H1 (cell line): ENCODE results near the gene RIF1. TPM values are rescaled to one million over a fixed set of nuclear protein-coding genes. Genes with fewer than 3 reads are reported as not detected.

ENCODE experiments used
- CBX5 ChIP-seq: fragments of 300-800, 300-1000 bp; sonication (generic); IDR thresholded peaks from 2 replicates; pipeline ENCODE4 v1.7.1; 2016; ENCODE audit warnings: antibody characterized with exemption, low read length, low read depth
- EGR1 ChIP-seq: IDR thresholded peaks from 2 replicates; pipeline ENCODE4 v1.6.1; 2011; ENCODE audit warnings: low read depth, low read length, borderline replicate concordance
- JUND ChIP-seq: IDR thresholded peaks from 2 replicates; pipeline ENCODE4 v1.6.1; 2011; ENCODE audit warnings: mild to moderate bottlenecking, improper control_type of control experiment, low read length
- KDM1A ChIP-seq: fragments of 200-600, 300-600 bp; sonication (generic); IDR thresholded peaks from 2 replicates; pipeline ENCODE4 v1.7.1; 2016; ENCODE audit warnings: mild to moderate bottlenecking, low read length, borderline replicate concordance
- KDM4A ChIP-seq: IDR thresholded peaks from one replicate; pipeline ENCODE4 v1.7.1; 2012; ENCODE audit warnings: low read depth, mild to moderate bottlenecking, moderate library complexity, low read length, inconsistent platforms; ENCODE audit not compliant: severe bottlenecking
- TAF1 ChIP-seq: IDR thresholded peaks from 2 replicates; pipeline ENCODE4 v1.6.1; 2011; ENCODE audit warnings: mild to moderate bottlenecking, low read depth, low read length
- TAF7 ChIP-seq: optimal IDR thresholded peaks from 2 replicates; pipeline ENCODE3; 2011; ENCODE audit warnings: low read depth, mild to moderate bottlenecking, inconsistent platforms, low read length, moderate library complexity, borderline replicate concordance
- polyA plus RNA-seq, 7 experiments: library from polyadenylated mRNA; depleted of rRNA in 3 of 7; stranded (reverse) in 5 of 7; unstranded in 2 of 7; fragments of >200 nt in 5 of 7; fragments of 200-250 nt in 2 of 7; gene quantifications; 1 replicate in 5 of 7; 2 replicates in 1 of 7; 4 replicates in 1 of 7; pipeline versions ENCODE4 v1.2.1 to v1.2.3, GENCODE V29; 2011 to 2013; ENCODE audit warnings: missing spikeins in 2 of 7, mixed read lengths in 2 of 7
- total RNA-seq: library from RNA; stranded (reverse); fragmentation: NEBNext Ultra II Directional; extraction: Animal tissue kit (Norgen Biotek cat#: 25700); gene quantifications from 2 replicates; pipeline ENCODE4 v1.2.1, GENCODE V29; 2021
- TF ChIP-seq, protein P1 (sequence below): IDR thresholded peaks from 2 replicates; pipeline ENCODE4 v1.6.1; 2012; ENCODE audit warnings: inconsistent platforms

RIF1 gene
- total and polyA plus RNA-seq, 2 of the 8 experiments (the other 6 are each of a cell fraction or from before 2014, with no cell fraction given): 9.5 to 104 TPM

DNA sequence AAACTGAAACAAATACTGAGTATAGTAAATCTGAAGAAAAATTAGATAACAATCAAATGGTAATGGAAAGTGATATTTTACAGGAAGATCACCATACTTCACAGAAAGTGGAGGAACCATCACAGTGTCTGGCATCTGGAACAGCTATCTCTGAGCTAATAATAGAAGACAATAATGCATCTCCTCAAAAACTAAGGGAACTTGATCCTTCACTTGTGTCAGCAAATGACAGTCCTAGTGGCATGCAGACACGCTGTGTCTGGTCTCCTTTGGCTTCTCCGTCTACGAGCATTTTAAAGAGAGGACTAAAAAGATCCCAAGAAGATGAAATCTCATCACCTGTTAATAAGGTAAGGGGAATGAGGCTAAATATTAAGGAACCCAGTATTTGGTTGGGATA, 56.1 kb downstream of the RIF1 start (continued):
- no peak for TF ChIP-seq EGR1
- TF ChIP-seq CBX5: no peak
- no peak for TF ChIP-seq KDM4A
- TF ChIP-seq JUND: no peak
- TF ChIP-seq TAF7: no peak
- TF ChIP-seq TAF1: no peak
- no peak for TF ChIP-seq KDM1A
- TF ChIP-seq, protein P1, sequence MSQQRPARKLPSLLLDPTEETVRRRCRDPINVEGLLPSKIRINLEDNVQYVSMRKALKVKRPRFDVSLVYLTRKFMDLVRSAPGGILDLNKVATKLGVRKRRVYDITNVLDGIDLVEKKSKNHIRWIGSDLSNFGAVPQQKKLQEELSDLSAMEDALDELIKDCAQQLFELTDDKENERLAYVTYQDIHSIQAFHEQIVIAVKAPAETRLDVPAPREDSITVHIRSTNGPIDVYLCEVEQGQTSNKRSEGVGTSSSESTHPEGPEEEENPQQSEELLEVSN: no peak
- TF ChIP-seq, all 59 proteins: peak for 0
